ENCODE data around the gene DYSF. TPM values are rescaled to one million over a fixed set of nuclear protein-coding genes. Genes with fewer than 3 reads are reported as not detected.

Gene DYSF
- total RNA-seq, 1 donor from 2014 or later = not detected

GRCh38 chr2:71460056-71460455 lies 6.7 kb downstream of the DYSF start:
- intact Hi-C loops (cut with micrococcal nuclease) = loop anchor here (2.0 kb wide), 1 partner anchor 51 kb away; no protein-coding TSS in a partner anchor
- no peak for DNase-seq (ENCODE audit: low spot score)
- Mint-ChIP-seq H3K9me3 (peaks cover 3% of the 10 kb centered on the region), H3K4me3 (ENCODE audit: low read depth) (no peak overlapping the region), H3K4me1 (ENCODE audit: low read depth) (no peaks in the 10 kb centered on the region), H3K27me3 (ENCODE audit: low read depth) (peaks cover 11% of the 10 kb centered on the region), H3K36me3 (ENCODE audit: low read depth) (no peaks in the 10 kb centered on the region), H3K27ac (no peak overlapping the region)

GRCh38 chr2:71460595-71461303 lies 7.4 kb downstream of the DYSF start:
- intact Hi-C loops (cut with micrococcal nuclease) = loop anchor here (2.0 kb wide), 1 partner anchor 50 kb away; no protein-coding TSS in a partner anchor
- Mint-ChIP-seq H3K27ac (no peak overlapping the region), H3K4me3 (ENCODE audit: low read depth) (no peak overlapping the region), H3K27me3 (ENCODE audit: low read depth) (peaks cover 7% of the 10 kb centered on the region), H3K9me3 (peaks cover 3% of the 10 kb centered on the region), H3K36me3 (ENCODE audit: low read depth) (no peaks in the 10 kb centered on the region), H3K4me1 (ENCODE audit: low read depth) (no peaks in the 10 kb centered on the region)
- no peak for DNase-seq (ENCODE audit: low spot score)

GRCh38 chr2:71461304-71461671 lies 7.9 kb downstream of the DYSF start:
- Mint-ChIP-seq H3K27me3 (ENCODE audit: low read depth) (peaks cover 3% of the 10 kb centered on the region), H3K4me1 (ENCODE audit: low read depth) (no peaks in the 10 kb centered on the region), H3K36me3 (ENCODE audit: low read depth) (no peaks in the 10 kb centered on the region), H3K4me3 (ENCODE audit: low read depth) (no peak overlapping the region), H3K9me3 (peaks cover 3% of the 10 kb centered on the region), H3K27ac (no peak overlapping the region)
- intact Hi-C loops (cut with micrococcal nuclease) = loop anchor here (2.0 kb wide), 1 partner anchor 50 kb away; no protein-coding TSS in a partner anchor
- DNase-seq (ENCODE audit: low spot score) = no peak

GRCh38 chr2:71462056-71462605 lies 8.8 kb downstream of the DYSF start:
- Mint-ChIP-seq H3K27me3 (ENCODE audit: low read depth) (peaks cover 5% of the 10 kb centered on the region), H3K4me1 (ENCODE audit: low read depth) (peaks cover 2% of the 10 kb centered on the region), H3K4me3 (ENCODE audit: low read depth) (no peak overlapping the region), H3K27ac (no peak overlapping the region), H3K36me3 (ENCODE audit: low read depth) (no peaks in the 10 kb centered on the region), H3K9me3 (peaks cover 3% of the 10 kb centered on the region)
- intact Hi-C loops (cut with micrococcal nuclease) = no loop called here
- DNase-seq (ENCODE audit: low spot score) = no peak

- no peak for DNase-seq (ENCODE audit: low spot score)
- Mint-ChIP-seq H3K4me1 (ENCODE audit: low read depth) (peaks cover 3% of the 10 kb centered on the region), H3K4me3 (ENCODE audit: low read depth) (no peak overlapping the region), H3K36me3 (ENCODE audit: low read depth) (no peaks in the 10 kb centered on the region), H3K27me3 (ENCODE audit: low read depth) (peaks cover 11% of the 10 kb centered on the region), H3K27ac (no peak overlapping the region), H3K9me3 (peaks cover 3% of the 10 kb centered on the region)
- intact Hi-C loops (cut with micrococcal nuclease) = no loop called here
Measured at GRCh38 chr2:71462641-71463341, 9.4 kb downstream of the DYSF start.

- no peak overlapping the region for H3K4me3 Mint-ChIP-seq (ENCODE audit: low read depth)
- intact Hi-C loops (cut with micrococcal nuclease) = no loop called here
- peaks cover 3% of the 10 kb centered on the region for H3K9me3 Mint-ChIP-seq
- H3K27ac Mint-ChIP-seq = no peak overlapping the region
- H3K27me3 Mint-ChIP-seq (ENCODE audit: low read depth) = peaks cover 16% of the 10 kb centered on the region
- H3K36me3 Mint-ChIP-seq (ENCODE audit: low read depth) = no peaks in the 10 kb centered on the region
- no peak for DNase-seq (ENCODE audit: low spot score)
- H3K4me1 Mint-ChIP-seq (ENCODE audit: low read depth) = peaks cover 3% of the 10 kb centered on the region
Measured at GRCh38 chr2:71463342-71463654, 9.9 kb downstream of the DYSF start.

GRCh38 chr2:71464389-71464788 lies 11.0 kb downstream of the DYSF start:
- no peak overlapping the region for H3K27ac Mint-ChIP-seq
- intact Hi-C loops (cut with micrococcal nuclease) = no loop called here
- H3K4me1 Mint-ChIP-seq (ENCODE audit: low read depth) = peaks cover 3% of the 10 kb centered on the region
- no peak overlapping the region for H3K4me3 Mint-ChIP-seq (ENCODE audit: low read depth)
- DNase-seq (ENCODE audit: low spot score) = no peak
- peaks cover 27% of the 10 kb centered on the region for H3K27me3 Mint-ChIP-seq (ENCODE audit: low read depth)
- no peaks in the 10 kb centered on the region for H3K36me3 Mint-ChIP-seq (ENCODE audit: low read depth)
- peaks cover 3% of the 10 kb centered on the region for H3K9me3 Mint-ChIP-seq

- peaks cover 33% of the 10 kb centered on the region for H3K27me3 Mint-ChIP-seq (ENCODE audit: low read depth)
- H3K9me3 Mint-ChIP-seq = peaks cover 3% of the 10 kb centered on the region
- no peak overlapping the region for H3K4me3 Mint-ChIP-seq (ENCODE audit: low read depth)
- no peaks in the 10 kb centered on the region for H3K36me3 Mint-ChIP-seq (ENCODE audit: low read depth)
- intact Hi-C loops (cut with micrococcal nuclease) = no loop called here
- DNase-seq (ENCODE audit: low spot score) = no peak
- peaks cover 3% of the 10 kb centered on the region for H3K4me1 Mint-ChIP-seq (ENCODE audit: low read depth)
- H3K27ac Mint-ChIP-seq = no peak overlapping the region
Measured at GRCh38 chr2:71465356-71465755, 12.0 kb downstream of the DYSF start.

GRCh38 chr2:71465961-71466300 lies 12.6 kb downstream of the DYSF start:
- intact Hi-C loops (cut with micrococcal nuclease) = no loop called here

GRCh38 chr2:71466301-71467179 lies 13.2 kb downstream of the DYSF start:
- peaks cover 3% of the 10 kb centered on the region for H3K4me1 Mint-ChIP-seq (ENCODE audit: low read depth)
- DNase-seq (ENCODE audit: low spot score) = no peak
- intact Hi-C loops (cut with micrococcal nuclease) = no loop called here
- peak overlapping the region; percentile 77 for H3K4me3 Mint-ChIP-seq (ENCODE audit: low read depth)
- H3K36me3 Mint-ChIP-seq (ENCODE audit: low read depth) = no peaks in the 10 kb centered on the region
- H3K27me3 Mint-ChIP-seq (ENCODE audit: low read depth) = peaks cover 35% of the 10 kb centered on the region
- peaks cover 3% of the 10 kb centered on the region for H3K9me3 Mint-ChIP-seq
- H3K27ac Mint-ChIP-seq = no peak overlapping the region

More at GRCh38 chr2:71465961-71466300, 12.6 kb downstream of the DYSF start:
- H3K9me3 Mint-ChIP-seq = peaks cover 3% of the 10 kb centered on the region
- no peak overlapping the region for H3K27ac Mint-ChIP-seq
- no peak for DNase-seq (ENCODE audit: low spot score)
- peaks cover 3% of the 10 kb centered on the region for H3K4me1 Mint-ChIP-seq (ENCODE audit: low read depth)
- peaks cover 35% of the 10 kb centered on the region for H3K27me3 Mint-ChIP-seq (ENCODE audit: low read depth)
- H3K36me3 Mint-ChIP-seq (ENCODE audit: low read depth) = no peaks in the 10 kb centered on the region
- no peak overlapping the region for H3K4me3 Mint-ChIP-seq (ENCODE audit: low read depth)

- no peak overlapping the region for H3K27ac Mint-ChIP-seq
- no peak for DNase-seq (ENCODE audit: low spot score)
- intact Hi-C loops (cut with micrococcal nuclease) = no loop called here
- peaks cover 35% of the 10 kb centered on the region for H3K27me3 Mint-ChIP-seq (ENCODE audit: low read depth)
- no peaks in the 10 kb centered on the region for H3K36me3 Mint-ChIP-seq (ENCODE audit: low read depth)
- peak overlapping the region; percentile 77 for H3K4me3 Mint-ChIP-seq (ENCODE audit: low read depth)
- peaks cover 3% of the 10 kb centered on the region for H3K9me3 Mint-ChIP-seq
- H3K4me1 Mint-ChIP-seq (ENCODE audit: low read depth) = peaks cover 3% of the 10 kb centered on the region
Measured at GRCh38 chr2:71467180-71467815, 13.9 kb downstream of the DYSF start.

GRCh38 chr2:71468279-71469015 lies 15.1 kb downstream of the DYSF start:
- no peak overlapping the region for H3K27ac Mint-ChIP-seq
- no peak overlapping the region for H3K4me3 Mint-ChIP-seq (ENCODE audit: low read depth)
- peaks cover 35% of the 10 kb centered on the region for H3K27me3 Mint-ChIP-seq (ENCODE audit: low read depth)
- intact Hi-C loops (cut with micrococcal nuclease) = no loop called here
- no peaks in the 10 kb centered on the region for H3K9me3 Mint-ChIP-seq
- no peaks in the 10 kb centered on the region for H3K36me3 Mint-ChIP-seq (ENCODE audit: low read depth)
- H3K4me1 Mint-ChIP-seq (ENCODE audit: low read depth) = peaks cover 3% of the 10 kb centered on the region
- no peak for DNase-seq (ENCODE audit: low spot score)
